Cardiac muscle cell (in vitro differentiated cells and primary cell): ENCODE data around the gene BCAR3. TPM values are rescaled to one million over a fixed set of nuclear protein-coding genes. Genes with fewer than 3 reads are reported as not detected.

Experiments used
- DNase-seq, 2 donors: peaks; one replicate each; pipeline versions ENCODE4 v3.0.0 to v3.0.0-alpha.2; 2010 to 2017; ENCODE audit warnings: low read depth in 1 of 2, low spot score in 1 of 2
- H3K27ac ChIP-seq: fragments of 200-600 bp; sonication (generic); 2 replicates; pipeline ENCODE4 v1.5.1; 2016
- H3K27me3 ChIP-seq: fragments of 200-600 bp; sonication (generic); 2 replicates; pipeline ENCODE4 v1.6.0; 2016; ENCODE audit warnings: control low read depth
- H3K36me3 ChIP-seq: fragments of 200-600 bp; sonication (generic); 2 replicates; pipeline ENCODE4 v1.5.1; 2016; ENCODE audit warnings: control low read depth
- H3K4me1 ChIP-seq: fragments of 200-600 bp; sonication (generic); 2 replicates; pipeline ENCODE4 v1.8.1; 2017; ENCODE audit warnings: low read depth, mild to moderate bottlenecking, mixed run types
- H3K4me3 ChIP-seq: fragments of 200-600 bp; sonication (generic); 2 replicates; pipeline ENCODE4 v1.5.1; 2016; ENCODE audit warnings: mild to moderate bottlenecking
- H3K9me3 ChIP-seq: fragments of 200-600 bp; sonication (generic); 2 replicates; pipeline ENCODE4 v1.5.1; 2017; ENCODE audit warnings: low read depth, mild to moderate bottlenecking, control low read depth
- polyA plus RNA-seq: library from polyadenylated mRNA; unstranded; fragments of >200 nt; fragmentation: Nextera tagmentation; extraction: Ambion mirVana; gene quantifications from 2 replicates; pipeline ENCODE4 v1.2.1, GENCODE V29; 2016
- total RNA-seq: library from RNA; depleted of rRNA; stranded (reverse); fragments of >200 nt; gene quantifications from 2 replicates; pipeline ENCODE4 v1.2.3, GENCODE V29; 2016
- TF ChIP-seq, protein P1 (sequence below): IDR thresholded peaks from 2 replicates; pipeline ENCODE4 v1.5.1; 2012; ENCODE audit warnings: low read depth, mild to moderate bottlenecking, low read length

The BCAR3 gene
- total and polyA plus RNA-seq, 2 experiments from 2014 or later, result 1.5 to 4.5 TPM

GRCh38 chr1:93620172-93620840 lies 61.3 kb downstream of the BCAR3 start:
- TF ChIP-seq, protein P1, sequence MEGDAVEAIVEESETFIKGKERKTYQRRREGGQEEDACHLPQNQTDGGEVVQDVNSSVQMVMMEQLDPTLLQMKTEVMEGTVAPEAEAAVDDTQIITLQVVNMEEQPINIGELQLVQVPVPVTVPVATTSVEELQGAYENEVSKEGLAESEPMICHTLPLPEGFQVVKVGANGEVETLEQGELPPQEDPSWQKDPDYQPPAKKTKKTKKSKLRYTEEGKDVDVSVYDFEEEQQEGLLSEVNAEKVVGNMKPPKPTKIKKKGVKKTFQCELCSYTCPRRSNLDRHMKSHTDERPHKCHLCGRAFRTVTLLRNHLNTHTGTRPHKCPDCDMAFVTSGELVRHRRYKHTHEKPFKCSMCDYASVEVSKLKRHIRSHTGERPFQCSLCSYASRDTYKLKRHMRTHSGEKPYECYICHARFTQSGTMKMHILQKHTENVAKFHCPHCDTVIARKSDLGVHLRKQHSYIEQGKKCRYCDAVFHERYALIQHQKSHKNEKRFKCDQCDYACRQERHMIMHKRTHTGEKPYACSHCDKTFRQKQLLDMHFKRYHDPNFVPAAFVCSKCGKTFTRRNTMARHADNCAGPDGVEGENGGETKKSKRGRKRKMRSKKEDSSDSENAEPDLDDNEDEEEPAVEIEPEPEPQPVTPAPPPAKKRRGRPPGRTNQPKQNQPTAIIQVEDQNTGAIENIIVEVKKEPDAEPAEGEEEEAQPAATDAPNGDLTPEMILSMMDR, result no peak
- Histone ChIP-seq H3K27me3 (peaks cover 29% of the 10 kb centered on the region), H3K4me3 (no peak overlapping the region), H3K4me1 (no peaks in the 10 kb centered on the region), H3K27ac (no peak overlapping the region), H3K36me3 (no peaks in the 10 kb centered on the region), H3K9me3 (no peaks in the 10 kb centered on the region)
- no peak for DNase-seq

DNA sequence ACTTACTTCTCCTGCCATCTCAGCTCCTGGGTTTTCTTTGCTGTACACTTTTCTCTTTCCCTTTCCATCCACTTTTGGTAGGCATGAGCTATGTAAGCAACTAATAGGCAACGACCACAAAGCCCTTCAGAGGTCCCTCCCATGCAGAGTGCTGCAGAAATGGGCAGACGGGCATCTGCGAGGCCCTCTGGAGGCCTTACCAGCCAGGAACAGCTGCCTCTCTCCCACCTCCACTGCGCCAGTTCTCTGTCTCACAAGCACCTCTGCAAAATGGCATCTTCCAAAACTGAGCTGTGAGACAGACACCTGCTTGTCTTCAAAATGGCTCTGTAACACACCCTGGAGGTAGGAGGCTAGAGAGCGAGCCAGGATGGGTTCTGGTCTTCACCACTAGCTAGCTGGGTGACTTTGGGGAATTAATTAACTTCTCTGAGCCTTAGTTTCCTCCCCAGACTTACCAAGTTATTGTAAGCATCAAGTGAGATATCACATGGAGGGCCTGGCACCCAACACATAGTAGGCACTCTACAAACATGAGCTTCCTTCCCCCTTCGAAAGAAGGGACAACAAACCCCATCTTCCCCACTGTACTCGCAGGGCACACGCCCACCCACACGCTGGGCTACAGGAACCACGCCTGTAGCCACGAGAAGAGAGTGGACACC lies 62.0 kb downstream of the BCAR3 start:
- Histone ChIP-seq H3K4me1 (no peaks in the 10 kb centered on the region), H3K9me3 (no peaks in the 10 kb centered on the region)
- TF ChIP-seq, protein P1, result no peak

GRCh38 chr1:93617670-93618499 lies 63.8 kb downstream of the BCAR3 start:
- Histone ChIP-seq H3K9me3 (no peaks in the 10 kb centered on the region), H3K36me3 (no peaks in the 10 kb centered on the region), H3K4me1 (no peaks in the 10 kb centered on the region), H3K27ac (no peak overlapping the region), H3K27me3 (peaks cover 43% of the 10 kb centered on the region), H3K4me3 (no peak overlapping the region)
- no peak for DNase-seq
- TF ChIP-seq, protein P1, result no peak

More for the DNA sequence above, 62.0 kb downstream of the BCAR3 start:
- Histone ChIP-seq H3K4me3 (no peak overlapping the region), H3K27me3 (peaks cover 30% of the 10 kb centered on the region), H3K27ac (no peak overlapping the region), H3K36me3 (no peaks in the 10 kb centered on the region)
- DNase-seq, result no peak

- Histone ChIP-seq H3K27me3 (peaks cover 46% of the 10 kb centered on the region), H3K4me3 (no peak overlapping the region), H3K27ac (no peak overlapping the region), H3K9me3 (no peaks in the 10 kb centered on the region), H3K36me3 (no peaks in the 10 kb centered on the region), H3K4me1 (no peaks in the 10 kb centered on the region)
- TF ChIP-seq, protein P1, result no peak
- DNase-seq, result peak in 1 of 2 donors; percentile 59
These were observed 64.5 kb downstream of the BCAR3 start for GRCh38 chr1:93616996-93617669.
